Ascending aorta (tissue), 2 donors: ENCODE measurements around the gene TMEM272. TPM values are rescaled to one million over a fixed set of nuclear protein-coding genes. Genes with fewer than 3 reads are reported as not detected.
A peak's percentile ranks its signal among the peaks of the same experiment; 100 is the strongest.

Experiments
- DNase-seq, 2 donors: peaks; one replicate each; pipeline ENCODE4 v3.0.0-alpha.2; 2019; ENCODE audit warnings: low spot score in 2 of 2
- H3K27ac ChIP-seq, 2 donors: fragments of 200-600 bp; sonication (generic); one replicate each; pipeline ENCODE4 v1.5.1; 2016 to 2017; ENCODE audit warnings: mild to moderate bottlenecking in 1 of 2
- H3K27me3 ChIP-seq: fragments of 200-600 bp; sonication (generic); one replicate; pipeline ENCODE4 v1.5.1; 2017
- H3K36me3 ChIP-seq, 2 donors: fragments of 200-600 bp; sonication (generic); one replicate each; pipeline ENCODE4 v1.5.1; 2016
- H3K4me1 ChIP-seq, 2 donors: fragments of 200-600 bp; sonication (generic); one replicate each; pipeline ENCODE4 v1.5.1; 2016 to 2017; ENCODE audit warnings: mild to moderate bottlenecking in 1 of 2
- H3K4me3 ChIP-seq, 2 donors: fragments of 200-600 bp; sonication (generic); one replicate each; pipeline ENCODE4 v1.5.1; 2016 to 2017; ENCODE audit warnings: mild to moderate bottlenecking in 1 of 2
- H3K9me3 ChIP-seq, 2 donors: fragments of 200-600 bp; sonication (generic); one replicate each; pipeline ENCODE4 v1.5.1; 2016
- intact Hi-C: fragments of 100-400 bp; cut with DNase I; formaldehyde crosslinking; loops from one replicate; pipeline ENCODE4 v1.15.1; 2023
- total RNA-seq: library from RNA; depleted of rRNA; stranded (reverse); fragments of >200 nt; gene quantifications from one replicate; pipeline ENCODE4 v1.1.0, GENCODE V29; 2016
- TF ChIP-seq, protein P1 (sequence below), 3 experiments: fragments of 200-600 bp in 2 of 3; fragments of 450-650 bp in 1 of 3; sonication (generic) in 2 of 3; IDR thresholded peaks; one replicate each; pipeline ENCODE4 v1.5.1; 2016 to 2019; ENCODE audit warnings: antibody characterized with exemption in 3 of 3, mild to moderate bottlenecking in 1 of 3, moderate library complexity in 1 of 3

TMEM272 gene
- total RNA-seq, 1 donor from 2014 or later: not detected

DNA sequence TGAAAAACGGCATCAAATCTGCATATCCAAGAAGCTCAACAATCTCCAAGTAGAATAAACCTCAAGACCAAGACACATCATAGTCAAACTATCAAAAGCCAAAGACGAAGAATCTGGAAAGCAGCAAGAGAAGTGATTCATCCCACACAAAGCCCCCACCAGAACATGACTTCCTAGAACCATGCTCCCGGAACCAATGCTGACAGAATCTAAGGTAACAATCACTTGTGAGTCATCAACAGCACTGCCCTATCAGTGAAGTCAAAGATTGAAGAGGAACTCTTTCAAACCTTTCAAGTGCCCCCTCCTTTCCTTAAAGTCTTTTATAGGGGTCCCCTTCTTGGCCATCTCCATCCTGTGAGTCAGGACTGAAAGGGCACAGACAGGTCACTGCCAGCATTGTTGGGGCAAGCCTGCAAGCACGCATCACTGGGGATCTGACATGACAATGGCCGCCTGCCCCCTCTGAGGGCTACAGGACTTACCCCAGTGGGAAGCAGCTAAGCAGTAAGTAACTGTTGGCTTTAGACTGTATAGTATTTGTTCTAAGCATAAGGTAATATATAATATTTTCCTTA, 16.8 kb upstream of the TMEM272 start, which contains the start of gene CCDC70:
Gene CCDC70, plus strand, starts transcription at position 247 of the 578 bp plus-strand sequence. CDS start 3,443 bp downstream, outside the sequence.
- no peaks in the 10 kb centered on the region for H3K4me1 ChIP-seq
- no peak within 1 kb of the TSS for H3K27ac ChIP-seq
- intact Hi-C loops: no loop called here
- no peak for DNase-seq
- H3K36me3 ChIP-seq: no peaks in the 10 kb centered on the region
- no peaks in the 10 kb centered on the region for H3K9me3 ChIP-seq
- no peaks in the 10 kb centered on the region for H3K27me3 ChIP-seq
- TF ChIP-seq, protein P1, sequence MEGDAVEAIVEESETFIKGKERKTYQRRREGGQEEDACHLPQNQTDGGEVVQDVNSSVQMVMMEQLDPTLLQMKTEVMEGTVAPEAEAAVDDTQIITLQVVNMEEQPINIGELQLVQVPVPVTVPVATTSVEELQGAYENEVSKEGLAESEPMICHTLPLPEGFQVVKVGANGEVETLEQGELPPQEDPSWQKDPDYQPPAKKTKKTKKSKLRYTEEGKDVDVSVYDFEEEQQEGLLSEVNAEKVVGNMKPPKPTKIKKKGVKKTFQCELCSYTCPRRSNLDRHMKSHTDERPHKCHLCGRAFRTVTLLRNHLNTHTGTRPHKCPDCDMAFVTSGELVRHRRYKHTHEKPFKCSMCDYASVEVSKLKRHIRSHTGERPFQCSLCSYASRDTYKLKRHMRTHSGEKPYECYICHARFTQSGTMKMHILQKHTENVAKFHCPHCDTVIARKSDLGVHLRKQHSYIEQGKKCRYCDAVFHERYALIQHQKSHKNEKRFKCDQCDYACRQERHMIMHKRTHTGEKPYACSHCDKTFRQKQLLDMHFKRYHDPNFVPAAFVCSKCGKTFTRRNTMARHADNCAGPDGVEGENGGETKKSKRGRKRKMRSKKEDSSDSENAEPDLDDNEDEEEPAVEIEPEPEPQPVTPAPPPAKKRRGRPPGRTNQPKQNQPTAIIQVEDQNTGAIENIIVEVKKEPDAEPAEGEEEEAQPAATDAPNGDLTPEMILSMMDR (IDR thresholded peaks at IDR 0.05): no peak
- H3K4me3 ChIP-seq: no peak within 1 kb of the TSS

- intact Hi-C loops: no loop called here
- H3K27ac ChIP-seq: no peak overlapping the region
- no peak overlapping the region for H3K4me3 ChIP-seq
- TF ChIP-seq, protein P1 (IDR thresholded peaks at IDR 0.05): no peak
- no peaks in the 10 kb centered on the region for H3K36me3 ChIP-seq
- H3K9me3 ChIP-seq: no peaks in the 10 kb centered on the region
- no peaks in the 10 kb centered on the region for H3K27me3 ChIP-seq
- no peak for DNase-seq
- no peaks in the 10 kb centered on the region for H3K4me1 ChIP-seq
Observed at GRCh38 chr13:51858433-51859247, 13.7 kb upstream of the TMEM272 start.

- intact Hi-C loops: no loop called here
- no peak overlapping the region for H3K27ac ChIP-seq
Observed at GRCh38 chr13:51856998-51857397, 12.0 kb upstream of the TMEM272 start.

GRCh38 chr13:51856027-51856736, 11.2 kb upstream of the TMEM272 start:
- Histone ChIP-seq H3K27ac (no peak overlapping the region), H3K4me1 (no peaks in the 10 kb centered on the region), H3K9me3 (no peaks in the 10 kb centered on the region), H3K36me3 (no peaks in the 10 kb centered on the region), H3K4me3 (no peak overlapping the region), H3K27me3 (no peaks in the 10 kb centered on the region)
- intact Hi-C loops: no loop called here
- no peak for DNase-seq
- TF ChIP-seq, protein P1 (IDR thresholded peaks at IDR 0.05): no peak

More at GRCh38 chr13:51856998-51857397, 12.0 kb upstream of the TMEM272 start:
- DNase-seq: no peak
- Histone ChIP-seq H3K4me3 (no peak overlapping the region), H3K9me3 (no peaks in the 10 kb centered on the region), H3K36me3 (no peaks in the 10 kb centered on the region), H3K4me1 (no peaks in the 10 kb centered on the region), H3K27me3 (no peaks in the 10 kb centered on the region)
- TF ChIP-seq, protein P1 (IDR thresholded peaks at IDR 0.05): no peak

- no peaks in the 10 kb centered on the region for H3K4me1 ChIP-seq
- no peak overlapping the region for H3K4me3 ChIP-seq
- H3K27me3 ChIP-seq: no peaks in the 10 kb centered on the region
- H3K27ac ChIP-seq: no peak overlapping the region
- no peak for DNase-seq
- H3K9me3 ChIP-seq: no peaks in the 10 kb centered on the region
- H3K36me3 ChIP-seq: no peaks in the 10 kb centered on the region
- TF ChIP-seq, protein P1 (IDR thresholded peaks at IDR 0.05): peak in 1 of 3 experiments; percentile 11
- intact Hi-C loops: loop anchor here (5.0 kb wide), 1 partner anchor 278 kb away; the partner anchor contains the start of gene NEK5
Observed at GRCh38 chr13:51849145-51850101, 4.4 kb upstream of the TMEM272 start.
